Measurements from ENCODE around the gene C1orf74.

Gene C1orf74

DNA sequence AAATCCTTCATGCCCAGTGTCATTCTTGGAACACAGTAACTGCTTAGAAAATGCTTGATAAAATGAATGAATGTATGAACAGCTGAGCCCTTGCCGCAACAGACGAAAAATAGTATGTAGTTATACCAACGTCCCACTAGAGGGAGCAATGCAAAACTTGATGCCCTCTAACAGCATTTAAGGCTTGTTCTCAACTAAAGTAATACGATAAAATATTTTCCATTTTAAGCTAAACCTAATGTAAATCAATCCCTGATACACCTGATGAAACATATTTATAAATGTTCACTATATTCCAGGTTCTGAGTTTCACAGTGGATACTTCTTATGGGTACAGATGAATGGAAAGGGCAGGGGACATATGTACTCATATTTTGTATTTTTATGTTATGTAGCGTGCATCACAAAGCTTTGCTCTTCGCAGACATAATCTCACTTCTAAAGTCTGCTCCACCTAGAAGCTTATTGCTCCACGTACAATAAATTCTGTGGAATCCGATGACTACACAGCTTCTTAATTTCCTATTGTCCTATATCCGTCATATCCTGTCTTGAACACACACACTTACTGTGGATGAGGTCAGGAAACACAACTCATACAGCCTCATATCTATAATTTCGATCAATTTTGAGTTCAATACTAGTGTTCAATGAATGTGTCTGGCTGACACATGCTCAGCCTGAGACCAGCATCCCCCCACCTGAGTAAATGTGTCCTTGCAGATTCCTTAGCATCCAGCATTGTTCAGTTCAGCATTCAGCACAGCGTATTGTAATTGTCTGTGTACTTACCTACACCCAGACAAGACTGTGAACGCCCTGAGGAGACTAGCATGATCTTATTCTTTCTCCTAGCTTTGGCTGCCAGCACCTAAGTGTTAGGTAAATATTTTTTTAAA, 39.0 kb upstream of the C1orf74 start:
- no peak for TF ChIP-seq YY1 (IDR thresholded peaks at IDR 0.05; ENCODE audit: insufficient read depth, insufficient read length)
- TF ChIP-seq ZNF274 (IDR thresholded peaks at IDR 0.05; ENCODE audit: low read depth, low read length): no peak
- no peak for TF ChIP-seq SUZ12 (IDR thresholded peaks at IDR 0.05; ENCODE audit: extremely low read depth, insufficient read depth, insufficient read length)
- Histone ChIP-seq H3K9ac (ENCODE audit: insufficient read length, low read depth) (no peak overlapping the region), H3K9me3 (ENCODE audit: insufficient read depth, low read length) (no peaks in the 10 kb centered on the region), H3K36me3 (ENCODE audit: insufficient read depth, insufficient read length, low read length) (no peaks in the 10 kb centered on the region), H3K27me3 (ENCODE audit: insufficient read depth, insufficient read length) (no peaks in the 10 kb centered on the region), H3K4me3 (ENCODE audit: insufficient read length, low read depth) (no peak overlapping the region), H3K4me1 (ENCODE audit: insufficient read depth, insufficient read length) (no peaks in the 10 kb centered on the region)
- DNase-seq (ENCODE audit: low read depth, low spot score): peak; percentile 52

DNA sequence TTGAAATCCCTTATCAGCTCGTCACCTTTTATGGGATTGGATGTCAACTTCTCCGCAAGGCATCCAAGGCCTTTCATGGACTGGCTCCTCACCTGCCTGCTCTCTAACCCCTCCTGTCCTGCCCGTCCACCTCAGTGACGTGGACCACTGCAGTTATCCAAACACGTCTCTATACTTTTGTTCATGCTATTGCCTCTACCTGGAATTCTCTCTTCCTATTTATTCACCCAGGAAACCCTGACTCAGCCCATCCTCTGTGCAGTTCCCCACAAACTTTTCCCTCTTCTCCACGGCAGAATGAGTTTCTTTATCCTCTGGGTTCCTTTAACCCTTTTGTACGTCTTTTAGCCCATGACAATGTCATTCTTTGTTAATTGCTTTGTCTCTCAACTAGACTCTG, 38.3 kb upstream of the C1orf74 start:
- no peaks in the 10 kb centered on the region for H3K4me1 ChIP-seq (ENCODE audit: insufficient read depth, insufficient read length)
- H3K9ac ChIP-seq (ENCODE audit: insufficient read length, low read depth): no peak overlapping the region
- no peaks in the 10 kb centered on the region for H3K36me3 ChIP-seq (ENCODE audit: insufficient read depth, insufficient read length, low read length)
- DNase-seq (ENCODE audit: low read depth, low spot score): no peak
- no peaks in the 10 kb centered on the region for H3K27me3 ChIP-seq (ENCODE audit: insufficient read depth, insufficient read length)
- TF ChIP-seq ZNF274 (IDR thresholded peaks at IDR 0.05; ENCODE audit: low read depth, low read length) (no peak), YY1 (IDR thresholded peaks at IDR 0.05; ENCODE audit: insufficient read depth, insufficient read length) (no peak), SUZ12 (IDR thresholded peaks at IDR 0.05; ENCODE audit: extremely low read depth, insufficient read depth, insufficient read length) (no peak)
- H3K4me3 ChIP-seq (ENCODE audit: insufficient read length, low read depth): no peak overlapping the region
- no peaks in the 10 kb centered on the region for H3K9me3 ChIP-seq (ENCODE audit: insufficient read depth, low read length)

DNA sequence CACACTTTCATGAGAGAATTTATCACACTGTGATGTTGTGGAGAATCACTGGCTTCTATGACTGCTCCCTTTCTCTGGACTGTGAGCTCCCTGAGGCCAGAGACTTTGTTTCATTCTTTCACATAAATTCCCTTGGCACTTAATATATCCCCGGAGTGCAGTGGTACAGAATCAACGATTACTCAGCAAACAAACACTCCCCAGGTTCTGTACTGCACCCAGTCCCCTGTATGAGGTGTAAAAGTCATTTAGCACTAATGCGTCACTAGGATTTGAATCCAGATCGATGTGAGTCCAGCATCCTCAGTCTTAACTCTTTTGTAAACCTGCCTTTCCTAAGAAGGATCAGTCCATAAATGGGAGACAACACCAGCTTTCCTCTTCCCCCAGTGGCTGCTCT, 36.6 kb upstream of the C1orf74 start:
- H3K9me3 ChIP-seq (ENCODE audit: insufficient read depth, low read length): no peaks in the 10 kb centered on the region

DNA sequence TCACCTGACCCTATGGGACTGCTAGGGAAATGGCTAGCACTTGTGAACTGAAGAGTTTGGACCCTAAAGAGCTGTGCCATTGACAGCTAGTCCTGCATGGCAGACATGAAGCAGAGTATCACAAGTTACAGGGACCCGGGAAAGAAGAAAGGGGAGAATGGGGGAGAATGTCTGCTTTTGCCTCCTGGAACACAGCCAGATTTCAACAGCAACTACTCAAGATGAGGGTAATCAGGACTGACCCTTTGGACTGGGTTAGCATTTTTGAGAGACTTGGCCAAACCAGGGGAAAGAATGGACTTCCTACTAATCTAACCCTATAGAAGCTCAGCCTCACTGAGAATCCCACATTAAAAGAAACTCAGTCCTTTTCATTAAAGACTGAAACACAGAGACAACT, 34.7 kb upstream of the C1orf74 start:
- DNase-seq (ENCODE audit: low read depth, low spot score): no peak
- no peaks in the 10 kb centered on the region for H3K27me3 ChIP-seq (ENCODE audit: insufficient read depth, insufficient read length)
- TF ChIP-seq ZNF274 (IDR thresholded peaks at IDR 0.05; ENCODE audit: low read depth, low read length) (no peak), YY1 (IDR thresholded peaks at IDR 0.05; ENCODE audit: insufficient read depth, insufficient read length) (no peak), SUZ12 (IDR thresholded peaks at IDR 0.05; ENCODE audit: extremely low read depth, insufficient read depth, insufficient read length) (no peak)
- H3K9ac ChIP-seq (ENCODE audit: insufficient read length, low read depth): no peak overlapping the region
- H3K4me1 ChIP-seq (ENCODE audit: insufficient read depth, insufficient read length): peaks cover 3% of the 10 kb centered on the region
- no peak overlapping the region for H3K4me3 ChIP-seq (ENCODE audit: insufficient read length, low read depth)
- no peaks in the 10 kb centered on the region for H3K9me3 ChIP-seq (ENCODE audit: insufficient read depth, low read length)
- H3K36me3 ChIP-seq (ENCODE audit: insufficient read depth, insufficient read length, low read length): no peaks in the 10 kb centered on the region

More for the DNA sequence above, 36.6 kb upstream of the C1orf74 start:
- DNase-seq (ENCODE audit: low read depth, low spot score): no peak
- Histone ChIP-seq H3K4me3 (ENCODE audit: insufficient read length, low read depth) (no peak overlapping the region), H3K9ac (ENCODE audit: insufficient read length, low read depth) (no peak overlapping the region), H3K36me3 (ENCODE audit: insufficient read depth, insufficient read length, low read length) (no peaks in the 10 kb centered on the region), H3K4me1 (ENCODE audit: insufficient read depth, insufficient read length) (peaks cover under 1% of the 10 kb centered on the region), H3K27me3 (ENCODE audit: insufficient read depth, insufficient read length) (no peaks in the 10 kb centered on the region)
- TF ChIP-seq ZNF274 (IDR thresholded peaks at IDR 0.05; ENCODE audit: low read depth, low read length) (no peak), YY1 (IDR thresholded peaks at IDR 0.05; ENCODE audit: insufficient read depth, insufficient read length) (no peak), SUZ12 (IDR thresholded peaks at IDR 0.05; ENCODE audit: extremely low read depth, insufficient read depth, insufficient read length) (no peak)

- no peaks in the 10 kb centered on the region for H3K27me3 ChIP-seq (ENCODE audit: insufficient read depth, insufficient read length)
- DNase-seq (ENCODE audit: low read depth, low spot score): no peak
- no peaks in the 10 kb centered on the region for H3K36me3 ChIP-seq (ENCODE audit: insufficient read depth, insufficient read length, low read length)
- H3K9ac ChIP-seq (ENCODE audit: insufficient read length, low read depth): no peak overlapping the region
- H3K4me3 ChIP-seq (ENCODE audit: insufficient read length, low read depth): no peak overlapping the region
- peaks cover 3% of the 10 kb centered on the region for H3K4me1 ChIP-seq (ENCODE audit: insufficient read depth, insufficient read length)
- TF ChIP-seq ZNF274 (IDR thresholded peaks at IDR 0.05; ENCODE audit: low read depth, low read length): no peak
- TF ChIP-seq SUZ12 (IDR thresholded peaks at IDR 0.05; ENCODE audit: extremely low read depth, insufficient read depth, insufficient read length): no peak
- no peak for TF ChIP-seq YY1 (IDR thresholded peaks at IDR 0.05; ENCODE audit: insufficient read depth, insufficient read length)
- no peaks in the 10 kb centered on the region for H3K9me3 ChIP-seq (ENCODE audit: insufficient read depth, low read length)
Measured at GRCh38 chr1:209817691-209818090, 33.3 kb upstream of the C1orf74 start.

GRCh38 chr1:209816923-209817322, 32.6 kb upstream of the C1orf74 start:
- no peak for DNase-seq (ENCODE audit: low read depth, low spot score)
- no peaks in the 10 kb centered on the region for H3K36me3 ChIP-seq (ENCODE audit: insufficient read depth, insufficient read length, low read length)
- H3K9me3 ChIP-seq (ENCODE audit: insufficient read depth, low read length): no peaks in the 10 kb centered on the region
- H3K9ac ChIP-seq (ENCODE audit: insufficient read length, low read depth): no peak overlapping the region
- H3K4me3 ChIP-seq (ENCODE audit: insufficient read length, low read depth): no peak overlapping the region
- H3K27me3 ChIP-seq (ENCODE audit: insufficient read depth, insufficient read length): no peaks in the 10 kb centered on the region
- TF ChIP-seq YY1 (IDR thresholded peaks at IDR 0.05; ENCODE audit: insufficient read depth, insufficient read length) (no peak), SUZ12 (IDR thresholded peaks at IDR 0.05; ENCODE audit: extremely low read depth, insufficient read depth, insufficient read length) (no peak), ZNF274 (IDR thresholded peaks at IDR 0.05; ENCODE audit: low read depth, low read length) (no peak)
- H3K4me1 ChIP-seq (ENCODE audit: insufficient read depth, insufficient read length): peaks cover 3% of the 10 kb centered on the region

DNA sequence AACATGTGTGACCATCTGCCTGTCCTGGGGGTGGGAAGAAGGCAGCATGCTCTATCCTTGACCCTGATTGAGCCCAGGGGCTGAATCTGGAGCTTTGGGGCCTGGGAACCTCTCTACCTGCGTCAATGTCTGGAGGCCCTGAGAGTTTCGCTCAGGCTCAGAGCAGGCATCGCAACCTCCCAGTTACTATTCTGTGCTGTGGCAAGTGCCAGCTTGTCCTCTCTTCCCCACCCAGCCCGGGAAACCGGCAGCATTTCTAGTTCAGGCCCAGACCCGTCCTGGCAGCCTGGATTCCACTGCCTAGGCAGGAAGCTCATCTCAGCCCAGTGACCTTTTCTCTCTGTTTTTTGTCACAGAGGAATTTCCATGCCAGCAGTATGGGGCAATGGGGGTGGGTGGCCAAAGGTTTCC, 31.6 kb upstream of the C1orf74 start:
- Histone ChIP-seq H3K9me3 (ENCODE audit: insufficient read depth, low read length) (no peaks in the 10 kb centered on the region), H3K27me3 (ENCODE audit: insufficient read depth, insufficient read length) (no peaks in the 10 kb centered on the region), H3K9ac (ENCODE audit: insufficient read length, low read depth) (no peak overlapping the region), H3K36me3 (ENCODE audit: insufficient read depth, insufficient read length, low read length) (no peaks in the 10 kb centered on the region), H3K4me1 (ENCODE audit: insufficient read depth, insufficient read length) (peaks cover 3% of the 10 kb centered on the region), H3K4me3 (ENCODE audit: insufficient read length, low read depth) (no peak overlapping the region)
- DNase-seq (ENCODE audit: low read depth, low spot score): no peak
- TF ChIP-seq ZNF274 (IDR thresholded peaks at IDR 0.05; ENCODE audit: low read depth, low read length): no peak
- TF ChIP-seq YY1 (IDR thresholded peaks at IDR 0.05; ENCODE audit: insufficient read depth, insufficient read length): no peak
- TF ChIP-seq SUZ12 (IDR thresholded peaks at IDR 0.05; ENCODE audit: extremely low read depth, insufficient read depth, insufficient read length): no peak

Measured in NT2/D1 (cell line).